Upper lobe of left lung (tissue), 4 donors: ENCODE data around the gene MOB3B.

Experiments
- CTCF ChIP-seq, 6 experiments: fragments of 450-650 bp in 4 of 6; fragments of 200-600 bp in 2 of 6; sonication (generic) in 2 of 6; IDR thresholded peaks; one replicate each; pipeline ENCODE4 v1.5.1; 2016 to 2019; ENCODE audit warnings: antibody characterized with exemption in 6 of 6
- POLR2A ChIP-seq, 4 donors: fragments of 450-650 bp; IDR thresholded peaks; one replicate each; pipeline ENCODE4 v1.5.1; 2016 to 2017; ENCODE audit warnings: antibody characterized with exemption in 4 of 4, mild to moderate bottlenecking in 2 of 4

GRCh38 chr9:27518006-27518405 lies 11.6 kb downstream of the MOB3B start:
- TF ChIP-seq CTCF (IDR thresholded peaks at IDR 0.05) = no peak
- no peak for TF ChIP-seq POLR2A (IDR thresholded peaks at IDR 0.05)
